ENCODE measurements around the gene ZNF215.

Gene ZNF215

DNA sequence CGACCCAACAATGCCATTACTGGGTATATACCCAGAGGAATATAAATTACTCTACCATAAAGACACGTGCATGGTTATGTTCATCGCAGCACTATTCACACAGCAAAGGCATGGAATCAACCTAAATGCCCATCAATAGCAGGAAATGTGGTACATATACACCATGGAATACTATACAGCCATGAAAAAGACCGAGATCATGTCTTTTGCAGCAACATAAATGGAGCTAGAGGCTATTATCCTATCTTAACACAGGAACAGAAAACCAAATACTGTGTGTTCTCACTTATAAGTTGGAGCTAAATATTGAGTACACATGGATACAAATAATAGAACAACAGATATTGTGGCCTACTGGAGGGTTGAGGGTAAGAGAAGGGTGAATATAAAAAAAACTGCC, 37.4 kb upstream of the ZNF215 start:
- H3K79me2 ChIP-seq (ENCODE audit: insufficient read depth, low read length) = no peaks in the 10 kb centered on the region
- no peaks in the 10 kb centered on the region for H3K27me3 ChIP-seq (ENCODE audit: insufficient read depth, low read length, poor library complexity, severe bottlenecking)
- no peaks in the 10 kb centered on the region for H3K9me2 ChIP-seq (replicated peaks; ENCODE audit: low read depth, low read length)
- no peak overlapping the region for H3K9ac ChIP-seq (ENCODE audit: low read depth, low read length, poor library complexity, severe bottlenecking)
- no peaks in the 10 kb centered on the region for H3K36me3 ChIP-seq (ENCODE audit: insufficient read depth, low read length)
- H2AFZ ChIP-seq (ENCODE audit: low read length) = no peak overlapping the region
- H3K4me3 ChIP-seq (ENCODE audit: low read length, poor library complexity, severe bottlenecking) = no peak overlapping the region
- H3F3A ChIP-seq (ENCODE audit: low read depth) = no peaks in the 10 kb centered on the region
- TF ChIP-seq EZH2phosphoT487 (IDR thresholded peaks at IDR 0.05; ENCODE audit: borderline replicate concordance) = no peak
- TF ChIP-seq CTCF (conservative IDR thresholded peaks at IDR 0.05; ENCODE audit: low read length) = no peak
- no peaks in the 10 kb centered on the region for H3K4me1 ChIP-seq (ENCODE audit: insufficient read depth, low read length, poor library complexity, severe bottlenecking)
- H4K20me1 ChIP-seq (ENCODE audit: insufficient read depth, low read length, poor library complexity, severe bottlenecking) = no peaks in the 10 kb centered on the region
- no peak overlapping the region for H3K4me2 ChIP-seq (ENCODE audit: low read depth, low read length, poor library complexity, severe bottlenecking)
- H3K9me3 ChIP-seq (ENCODE audit: insufficient read depth, low read depth, low read length) = no peaks in the 10 kb centered on the region

- Histone ChIP-seq H3K9ac (ENCODE audit: low read depth, low read length, poor library complexity, severe bottlenecking) (no peak overlapping the region), H4K20me1 (ENCODE audit: insufficient read depth, low read length, poor library complexity, severe bottlenecking) (no peaks in the 10 kb centered on the region), H3K27me3 (ENCODE audit: insufficient read depth, low read length, poor library complexity, severe bottlenecking) (no peaks in the 10 kb centered on the region), H3K4me2 (ENCODE audit: low read depth, low read length, poor library complexity, severe bottlenecking) (no peak overlapping the region), H2AFZ (ENCODE audit: low read length) (no peak overlapping the region), H3K4me1 (ENCODE audit: insufficient read depth, low read length, poor library complexity, severe bottlenecking) (no peaks in the 10 kb centered on the region), H3K9me3 (ENCODE audit: insufficient read depth, low read depth, low read length) (no peaks in the 10 kb centered on the region), H3K79me2 (ENCODE audit: insufficient read depth, low read length) (no peaks in the 10 kb centered on the region), H3K36me3 (ENCODE audit: insufficient read depth, low read length) (no peaks in the 10 kb centered on the region), H3K9me2 (replicated peaks; ENCODE audit: low read depth, low read length) (no peaks in the 10 kb centered on the region), H3F3A (ENCODE audit: low read depth) (no peaks in the 10 kb centered on the region), H3K4me3 (ENCODE audit: low read length, poor library complexity, severe bottlenecking) (no peak overlapping the region)
- no peak for TF ChIP-seq CTCF (conservative IDR thresholded peaks at IDR 0.05; ENCODE audit: low read length)
- no peak for TF ChIP-seq EZH2phosphoT487 (IDR thresholded peaks at IDR 0.05; ENCODE audit: borderline replicate concordance)
Measured at GRCh38 chr11:6889835-6890234, 36.4 kb upstream of the ZNF215 start.

- no peak within 1 kb of the TSS for H3K4me3 ChIP-seq (ENCODE audit: low read length, poor library complexity, severe bottlenecking)
- no peak for TF ChIP-seq EZH2phosphoT487 (IDR thresholded peaks at IDR 0.05; ENCODE audit: borderline replicate concordance)
- TF ChIP-seq CTCF (conservative IDR thresholded peaks at IDR 0.05; ENCODE audit: low read length) = no peak
- H3K4me2 ChIP-seq (ENCODE audit: low read depth, low read length, poor library complexity, severe bottlenecking) = no peak within 1 kb of the TSS
- no peaks in the 10 kb centered on the region for H3K36me3 ChIP-seq (ENCODE audit: insufficient read depth, low read length)
- no peak within 1 kb of the TSS for H3K9ac ChIP-seq (ENCODE audit: low read depth, low read length, poor library complexity, severe bottlenecking)
- no peaks in the 10 kb centered on the region for H3K9me2 ChIP-seq (replicated peaks; ENCODE audit: low read depth, low read length)
- H3K27me3 ChIP-seq (ENCODE audit: insufficient read depth, low read length, poor library complexity, severe bottlenecking) = no peaks in the 10 kb centered on the region
- no peaks in the 10 kb centered on the region for H3K9me3 ChIP-seq (ENCODE audit: insufficient read depth, low read depth, low read length)
- no peaks in the 10 kb centered on the region for H3F3A ChIP-seq (ENCODE audit: low read depth)
- no peaks in the 10 kb centered on the region for H3K79me2 ChIP-seq (ENCODE audit: insufficient read depth, low read length)
- no peaks in the 10 kb centered on the region for H3K4me1 ChIP-seq (ENCODE audit: insufficient read depth, low read length, poor library complexity, severe bottlenecking)
- H2AFZ ChIP-seq (ENCODE audit: low read length) = no peak within 1 kb of the TSS
- no peaks in the 10 kb centered on the region for H4K20me1 ChIP-seq (ENCODE audit: insufficient read depth, low read length, poor library complexity, severe bottlenecking)
Measured at GRCh38 chr11:6892400-6892799, 33.8 kb upstream of the ZNF215 start, which contains the start of gene OR2D2. Gene OR2D2, minus strand, starts transcription at chr11:6892500. Its CDS starts 0 bp downstream, at chr11:6892500.

Data from Loucy (cell line).